Naive thymus-derived CD4-positive, alpha-beta T cell (primary cell): ENCODE results near the gene KLF16. TPM values are rescaled to one million over a fixed set of nuclear protein-coding genes. Genes with fewer than 3 reads are reported as not detected.

Source experiments
- ATAC-seq: fragments of 150-1000 bp; cut with Tn5 transposase; 2 replicates; pipeline ENCODE4 v1.10.0; 2021; ENCODE audit warnings: mild to moderate bottlenecking, moderate library complexity
- CTCF ChIA-PET: fragments of 350-600 bp; sonication (Branson Sonifier 250); formaldehyde crosslinking; loops from one replicate; lab custom pipeline; 2021; ENCODE audit warnings: antibody characterized with exemption; lab: Charles Lee
- POLR2A ChIA-PET: fragments of 350-600 bp; sonication (Branson Sonifier 250); formaldehyde crosslinking; loops from one replicate; lab custom pipeline; 2021; ENCODE audit warnings: antibody characterized with exemption, inconsistent platforms; lab: Charles Lee
- DNase-seq, 9 donors: peaks; one replicate each; pipeline versions ENCODE4 v3.0.0 to v3.0.0-alpha.2; 2020 to 2022; ENCODE audit warnings: mixed read lengths in 1 of 9
- H3K27ac ChIP-seq: one replicate; pipeline ENCODE4 v1.7.0; 2013; ENCODE audit warnings: mild to moderate bottlenecking, low read depth, low read length, moderate library complexity
- H3K27me3 ChIP-seq, 2 donors: one replicate each; pipeline ENCODE4 v1.7.0; 2013; ENCODE audit warnings: low read length in 2 of 2, mild to moderate bottlenecking in 2 of 2, moderate library complexity in 2 of 2; ENCODE audit not compliant: control insufficient read depth in 2 of 2, insufficient read depth in 2 of 2
- H3K36me3 ChIP-seq, 3 experiments: 1 replicate in 2 of 3; 2 replicates in 1 of 3; pipeline ENCODE4 v1.7.0; 2013; ENCODE audit warnings: low read length in 3 of 3, mild to moderate bottlenecking in 3 of 3, moderate library complexity in 1 of 3; ENCODE audit not compliant: insufficient read depth in 3 of 3, control insufficient read depth in 2 of 3
- H3K4me1 ChIP-seq, 2 donors: one replicate each; pipeline ENCODE4 v1.7.0; 2013; ENCODE audit warnings: low read length in 2 of 2, mild to moderate bottlenecking in 2 of 2, moderate library complexity in 1 of 2; ENCODE audit not compliant: control insufficient read depth in 2 of 2, insufficient read depth in 2 of 2
- H3K4me3 ChIP-seq: 2 replicates; pipeline ENCODE4 v1.7.0; 2013; ENCODE audit warnings: mild to moderate bottlenecking, low read length
- H3K9me3 ChIP-seq, 3 experiments: 1 replicate in 2 of 3; 2 replicates in 1 of 3; pipeline ENCODE4 v1.7.0; 2013; ENCODE audit warnings: low read length in 3 of 3; ENCODE audit not compliant: control insufficient read depth in 2 of 3
- H3K27ac Mint-ChIP-seq, 9 donors: one replicate each; pipeline ENCODE4 v1.8.0; 2020 to 2022; ENCODE audit warnings: mixed read lengths in 9 of 9, mild to moderate bottlenecking in 8 of 9, moderate library complexity in 5 of 9, inconsistent platforms in 2 of 9
- H3K27me3 Mint-ChIP-seq, 5 donors: one replicate each; pipeline ENCODE4 v1.8.0; 2021 to 2022; ENCODE audit warnings: mixed read lengths in 5 of 5, mild to moderate bottlenecking in 1 of 5
- H3K36me3 Mint-ChIP-seq, 5 donors: one replicate each; pipeline ENCODE4 v1.8.0; 2020 to 2022; ENCODE audit warnings: mixed read lengths in 5 of 5, mild to moderate bottlenecking in 3 of 5, inconsistent platforms in 1 of 5
- H3K4me1 Mint-ChIP-seq, 7 donors: one replicate each; pipeline ENCODE4 v1.8.0; 2020 to 2022; ENCODE audit warnings: mixed read lengths in 7 of 7, mild to moderate bottlenecking in 3 of 7, inconsistent platforms in 1 of 7
- H3K4me3 Mint-ChIP-seq, 10 donors: one replicate each; pipeline ENCODE4 v1.8.0; 2020 to 2022; ENCODE audit warnings: mild to moderate bottlenecking in 10 of 10, mixed read lengths in 10 of 10, moderate library complexity in 6 of 10, inconsistent platforms in 2 of 10
- H3K9me3 Mint-ChIP-seq, 11 donors: one replicate each; pipeline ENCODE4 v1.8.0; 2020 to 2022; ENCODE audit warnings: mixed read lengths in 11 of 11, mild to moderate bottlenecking in 4 of 11, inconsistent platforms in 1 of 11, moderate library complexity in 1 of 11
- intact Hi-C, 2 donors: fragments of 100-400 bp; cut with micrococcal nuclease; formaldehyde crosslinking; loops; one replicate each; pipeline ENCODE4 v1.15.1; 2023
- polyA plus RNA-seq, 2 donors: library from polyadenylated mRNA; unstranded; fragments of 300-500 nt; fragmentation: Illumina TruSeq; gene quantifications; one replicate each; pipeline ENCODE4 v1.2.3, GENCODE V29; 2021
- total RNA-seq, 6 experiments: library from RNA in 5 of 6; stranded (reverse) in 5 of 6; gene quantifications; 1 replicate in 5 of 6; 2 replicates in 1 of 6; pipeline ENCODE4 v1.2.3 and lab custom pipeline; 2021 to 2026

KLF16 gene
- total and polyA plus RNA-seq, 7 experiments from 2014 or later: 0.41 to 65.2 (median 20.8) TPM

DNA sequence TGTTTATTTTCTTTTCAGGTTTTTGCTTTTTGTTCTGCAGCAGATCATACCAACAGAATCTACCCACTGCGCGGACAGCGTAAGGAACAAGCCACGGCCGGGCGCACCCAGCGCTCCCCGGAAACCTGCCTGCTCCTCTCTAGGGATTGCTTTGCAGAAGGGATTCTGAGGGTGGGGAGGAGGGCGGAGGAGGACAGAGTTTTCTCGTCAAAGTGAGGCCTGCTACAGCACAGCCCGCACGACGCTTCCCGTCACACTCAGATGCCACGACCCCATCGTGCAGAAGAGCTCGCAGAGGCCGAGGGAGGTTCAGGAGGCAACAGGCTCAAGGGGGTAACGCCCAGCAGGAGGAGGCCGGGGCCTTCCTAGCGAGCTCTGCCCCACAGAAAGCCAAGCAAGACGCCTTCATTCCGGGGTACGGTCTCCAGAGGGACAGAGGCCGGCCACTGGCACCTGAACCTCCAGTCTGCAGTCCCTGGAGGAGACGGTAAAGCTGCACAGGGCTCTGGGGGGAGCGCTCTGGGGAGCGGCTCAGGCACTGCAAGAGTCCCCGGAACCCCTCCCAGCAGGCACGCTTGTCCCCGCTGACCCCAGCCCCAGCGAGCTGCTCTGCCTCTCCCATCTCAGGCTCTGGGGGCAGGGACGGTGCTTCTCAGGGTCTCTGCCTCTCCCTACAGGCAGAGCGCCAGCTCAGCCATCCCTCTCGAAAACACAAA is 22.0 kb downstream of the KLF16 start:
- Histone ChIP-seq H3K36me3 (peaks cover 0 to 36% (median 0%) of the 10 kb centered on the region in 3 experiments), H3K9me3 (no peaks in the 10 kb centered on the region), H3K4me3 (no peak overlapping the region), H3K4me1 (peaks cover 10 to 32% of the 10 kb centered on the region in 2 donors), H3K27me3 (no peaks in the 10 kb centered on the region), H3K27ac (no peak overlapping the region)
- POLR2A ChIA-PET: interaction anchor here (0.6 kb wide), 1 partner anchor 30 kb away, joined by 3 read pairs; no protein-coding TSS in a partner anchor
- Mint-ChIP-seq H3K36me3 (no peaks in the 10 kb centered on the region), H3K4me1 (peaks cover 23 to 73% (median 52%) of the 10 kb centered on the region in 7 donors), H3K9me3 (no peaks in the 10 kb centered on the region), H3K4me3 (peak overlapping the region in 4 of 10 donors; percentile 4 to 62 (median 25)), H3K27ac (peak overlapping the region in 7 of 9 donors; percentile 6 to 71 (median 39)), H3K27me3 (no peaks in the 10 kb centered on the region)
- DNase-seq (no peak), ATAC-seq (no peak)
- CTCF ChIA-PET: interaction anchor here (0.5 to 0.7 kb wide), 2 partner anchors 9 to 180 kb away, joined by 3 to 5 read pairs; no protein-coding TSS in a partner anchor
- intact Hi-C loops: no loop called here

DNA sequence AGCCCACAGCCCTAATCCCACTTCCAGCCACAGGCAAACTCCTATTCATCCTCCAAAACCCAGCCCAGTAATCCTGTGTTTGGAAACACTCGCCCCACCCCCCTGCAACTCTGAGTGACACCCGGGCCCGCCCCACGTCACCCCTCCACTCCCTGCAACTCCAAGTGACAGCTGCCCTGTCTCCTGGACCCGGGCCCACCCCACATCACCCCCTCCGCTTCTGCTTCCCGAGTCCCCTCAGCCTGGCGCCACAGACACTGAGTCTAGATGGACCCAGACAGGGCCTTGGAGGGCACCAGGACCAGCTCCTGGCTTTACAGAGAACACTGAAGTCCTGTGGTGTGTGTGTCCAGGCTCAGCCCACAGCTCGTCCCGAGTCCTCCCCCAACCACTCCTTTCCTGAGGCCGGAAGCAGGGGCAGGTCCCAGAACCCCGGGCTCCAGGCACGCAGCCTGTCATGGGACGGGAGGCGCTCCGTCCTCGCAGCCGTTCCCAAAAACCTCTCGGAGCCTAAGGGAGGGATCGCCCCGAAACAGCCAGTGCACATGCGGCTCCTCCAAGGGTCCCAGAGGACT is 22.8 kb downstream of the KLF16 start:
- ChIA-PET CTCF (interaction anchor here (0.5 kb wide), 1 partner anchor 180 kb away, joined by 3 read pairs; no protein-coding TSS in a partner anchor), POLR2A (no interaction called here)
- Histone ChIP-seq H3K36me3 (peaks cover 0 to 34% (median 0%) of the 10 kb centered on the region in 3 experiments), H3K4me1 (peaks cover 2 to 24% of the 10 kb centered on the region in 2 donors), H3K27ac (no peak overlapping the region), H3K27me3 (no peaks in the 10 kb centered on the region), H3K9me3 (no peaks in the 10 kb centered on the region), H3K4me3 (no peak overlapping the region)
- H3K9me3 Mint-ChIP-seq: no peaks in the 10 kb centered on the region
- ATAC-seq (no peak), DNase-seq (no peak)
- H3K4me3 Mint-ChIP-seq: peak overlapping the region in 3 of 10 donors; percentile 4 to 23 (median 18)
- no peaks in the 10 kb centered on the region for H3K27me3 Mint-ChIP-seq
- H3K27ac Mint-ChIP-seq: peak overlapping the region in 3 of 9 donors; percentile 33 to 71 (median 39)
- peaks cover 20 to 72% (median 46%) of the 10 kb centered on the region in 7 donors for H3K4me1 Mint-ChIP-seq
- H3K36me3 Mint-ChIP-seq: no peaks in the 10 kb centered on the region
- intact Hi-C loops: no loop called here

DNA sequence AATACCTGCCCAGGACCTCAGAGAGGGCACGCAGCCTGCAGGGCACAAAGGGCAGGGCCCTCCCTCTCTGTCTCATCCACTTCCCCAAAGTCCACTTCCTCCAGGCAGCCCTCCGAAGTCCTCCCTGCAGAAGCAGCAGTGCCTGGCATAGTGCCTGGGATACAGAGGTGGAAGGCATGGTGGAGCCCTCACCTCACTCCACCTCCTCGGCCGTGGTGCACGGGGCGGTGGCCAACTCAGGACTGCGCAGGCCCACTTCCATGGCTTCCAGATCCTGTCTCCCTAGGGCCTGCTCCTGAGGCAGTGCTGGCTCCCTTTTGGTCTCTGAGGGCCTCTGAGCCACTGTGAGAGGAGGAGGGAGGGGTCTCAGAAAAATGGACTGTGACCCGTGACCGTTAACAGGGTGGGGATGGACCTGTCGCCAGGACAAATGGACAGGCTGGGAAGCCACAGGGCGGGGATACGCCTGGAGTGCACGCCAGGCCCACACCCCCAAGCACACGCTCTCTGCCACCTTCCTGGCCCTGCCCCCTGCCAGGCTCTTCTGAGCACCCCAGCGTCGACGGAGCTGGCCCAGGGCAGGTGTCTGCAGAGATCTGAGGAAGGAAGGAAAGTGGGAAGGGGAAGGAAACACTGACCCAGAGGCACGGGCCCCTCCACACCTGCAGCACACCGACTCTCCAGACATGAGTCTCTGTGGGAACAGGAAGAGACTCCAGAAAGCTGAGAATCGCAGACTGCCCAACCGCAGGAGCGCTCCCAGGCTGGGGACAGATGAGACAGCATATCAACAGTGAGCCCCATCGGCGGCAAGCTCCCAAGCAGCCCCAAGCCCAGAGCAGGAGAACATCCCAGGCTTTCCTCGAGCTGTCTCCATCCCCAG is 23.5 kb downstream of the KLF16 start:
- H3K9me3 ChIP-seq: no peaks in the 10 kb centered on the region
- no peak for ATAC-seq
- peaks cover 0 to 29% (median 0%) of the 10 kb centered on the region in 3 experiments for H3K36me3 ChIP-seq
- ChIA-PET POLR2A (interaction anchor here (1.6 kb wide), 1 partner anchor 10 kb away, joined by 4 read pairs; no protein-coding TSS in a partner anchor), CTCF (no interaction called here)
- intact Hi-C loops: no loop called here
- Mint-ChIP-seq H3K27me3 (no peaks in the 10 kb centered on the region), H3K36me3 (no peaks in the 10 kb centered on the region), H3K27ac (peak overlapping the region in 2 of 9 donors; percentile 33 to 65), H3K9me3 (no peaks in the 10 kb centered on the region), H3K4me3 (peak overlapping the region in 3 of 10 donors; percentile 18 to 23 (median 21)), H3K4me1 (peaks cover 19 to 68% (median 44%) of the 10 kb centered on the region in 7 donors)
- no peak overlapping the region for H3K4me3 ChIP-seq
- H3K27ac ChIP-seq: no peak overlapping the region
- H3K27me3 ChIP-seq: no peaks in the 10 kb centered on the region
- peaks cover 0 to 19% of the 10 kb centered on the region in 2 donors for H3K4me1 ChIP-seq
- DNase-seq: no peak

DNA sequence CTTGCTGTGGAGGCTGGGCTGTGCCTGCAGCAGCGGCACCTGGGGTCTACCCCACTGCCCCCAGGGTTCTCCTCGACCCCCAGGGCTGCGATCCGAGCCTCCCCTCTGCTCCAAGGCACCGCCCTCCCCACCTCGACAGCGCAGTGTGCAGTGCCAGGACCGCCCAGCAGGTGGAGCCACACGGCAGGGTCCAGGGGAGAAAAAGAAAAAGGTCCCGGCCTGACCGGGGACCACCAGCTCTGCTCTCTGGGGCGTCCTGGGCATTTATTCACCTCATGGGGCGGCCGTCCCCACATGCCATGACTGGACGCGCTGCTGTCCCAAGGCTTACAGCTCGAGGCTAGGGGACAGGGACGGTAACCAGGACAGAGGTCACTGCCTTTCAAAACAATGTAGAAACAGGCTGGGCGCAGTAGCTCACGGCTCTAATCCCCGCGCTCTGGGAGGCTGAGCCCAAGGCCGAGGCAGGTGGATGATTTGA is 25.7 kb downstream of the KLF16 start:
- POLR2A ChIA-PET: no interaction called here
- H3K27me3 Mint-ChIP-seq: no peaks in the 10 kb centered on the region
- H3K36me3 Mint-ChIP-seq: no peaks in the 10 kb centered on the region
- H3K4me3 Mint-ChIP-seq: peak overlapping the region in 1 of 10 donors; percentile 23
- peaks cover 0 to 29% (median 0%) of the 10 kb centered on the region in 3 experiments for H3K36me3 ChIP-seq
- no peak overlapping the region for H3K4me3 ChIP-seq
- intact Hi-C loops: loop anchor here (1.0 kb wide), 1 partner anchor 11 kb away; the partner anchor contains the start of gene REXO1 (in 2 of the 2)
- H3K27ac Mint-ChIP-seq: no peak overlapping the region
- H3K9me3 Mint-ChIP-seq: no peaks in the 10 kb centered on the region
- H3K9me3 ChIP-seq: no peaks in the 10 kb centered on the region
- peaks cover 0 to under 1% of the 10 kb centered on the region in 2 donors for H3K4me1 ChIP-seq
- ATAC-seq: peak; percentile 84
- CTCF ChIA-PET: interaction anchor here (0.6 to 2.5 kb wide), 5 partner anchors 9 to 508 kb away, joined by 3 to 21 read pairs (median 4); no protein-coding TSS in a partner anchor
- H3K27ac ChIP-seq: no peak overlapping the region
- no peaks in the 10 kb centered on the region for H3K27me3 ChIP-seq
- peak in 5 of 9 donors; percentile 31 to 75 (median 51) for DNase-seq
- H3K4me1 Mint-ChIP-seq: peaks cover 18 to 50% (median 35%) of the 10 kb centered on the region in 7 donors

DNA sequence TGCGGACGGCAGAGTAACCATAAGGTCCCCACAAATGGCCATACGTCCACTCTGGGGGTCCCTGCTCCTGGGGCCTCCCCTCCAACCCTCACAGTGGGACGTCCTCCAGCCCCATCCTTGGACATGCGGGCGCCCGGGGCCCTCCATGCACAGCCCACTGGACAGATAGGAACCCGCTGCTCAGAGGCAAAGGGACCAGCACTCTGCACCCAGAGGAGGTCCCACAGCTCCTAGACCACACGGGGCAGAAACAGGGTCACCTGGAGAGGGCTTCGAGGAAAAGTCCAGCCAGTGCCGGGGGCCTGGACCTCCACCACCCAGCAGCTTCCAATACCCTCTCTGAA is 26.2 kb downstream of the KLF16 start:
- no peak overlapping the region for H3K27ac ChIP-seq
- H3K27me3 ChIP-seq: no peaks in the 10 kb centered on the region
- Mint-ChIP-seq H3K4me1 (peaks cover 17 to 46% (median 30%) of the 10 kb centered on the region in 7 donors), H3K27me3 (no peaks in the 10 kb centered on the region), H3K27ac (no peak overlapping the region), H3K9me3 (no peaks in the 10 kb centered on the region), H3K36me3 (no peaks in the 10 kb centered on the region), H3K4me3 (no peak overlapping the region)
- ChIA-PET CTCF (interaction anchor here (0.7 to 2.5 kb wide), 4 partner anchors 8 to 260 kb away, joined by 3 to 21 read pairs (median 5); no protein-coding TSS in a partner anchor), POLR2A (no interaction called here)
- DNase-seq (no peak), ATAC-seq (peak; percentile 4)
- intact Hi-C loops: loop anchor here (1.0 kb wide), 1 partner anchor 11 kb away; the partner anchor contains the start of gene REXO1 (in 2 of the 2)
- no peak overlapping the region for H3K4me3 ChIP-seq
- H3K9me3 ChIP-seq: no peaks in the 10 kb centered on the region
- H3K36me3 ChIP-seq: peaks cover 0 to 31% (median 0%) of the 10 kb centered on the region in 3 experiments
- no peaks in the 10 kb centered on the region for H3K4me1 ChIP-seq
